ENCODE measurements around the gene KCNE2.

KCNE2 gene

GRCh38 chr21:34336245-34336644 is 27.6 kb upstream of the KCNE2 start:
- TF ChIP-seq, protein P1, sequence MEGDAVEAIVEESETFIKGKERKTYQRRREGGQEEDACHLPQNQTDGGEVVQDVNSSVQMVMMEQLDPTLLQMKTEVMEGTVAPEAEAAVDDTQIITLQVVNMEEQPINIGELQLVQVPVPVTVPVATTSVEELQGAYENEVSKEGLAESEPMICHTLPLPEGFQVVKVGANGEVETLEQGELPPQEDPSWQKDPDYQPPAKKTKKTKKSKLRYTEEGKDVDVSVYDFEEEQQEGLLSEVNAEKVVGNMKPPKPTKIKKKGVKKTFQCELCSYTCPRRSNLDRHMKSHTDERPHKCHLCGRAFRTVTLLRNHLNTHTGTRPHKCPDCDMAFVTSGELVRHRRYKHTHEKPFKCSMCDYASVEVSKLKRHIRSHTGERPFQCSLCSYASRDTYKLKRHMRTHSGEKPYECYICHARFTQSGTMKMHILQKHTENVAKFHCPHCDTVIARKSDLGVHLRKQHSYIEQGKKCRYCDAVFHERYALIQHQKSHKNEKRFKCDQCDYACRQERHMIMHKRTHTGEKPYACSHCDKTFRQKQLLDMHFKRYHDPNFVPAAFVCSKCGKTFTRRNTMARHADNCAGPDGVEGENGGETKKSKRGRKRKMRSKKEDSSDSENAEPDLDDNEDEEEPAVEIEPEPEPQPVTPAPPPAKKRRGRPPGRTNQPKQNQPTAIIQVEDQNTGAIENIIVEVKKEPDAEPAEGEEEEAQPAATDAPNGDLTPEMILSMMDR (IDR thresholded peaks at IDR 0.05) = no peak

DNA sequence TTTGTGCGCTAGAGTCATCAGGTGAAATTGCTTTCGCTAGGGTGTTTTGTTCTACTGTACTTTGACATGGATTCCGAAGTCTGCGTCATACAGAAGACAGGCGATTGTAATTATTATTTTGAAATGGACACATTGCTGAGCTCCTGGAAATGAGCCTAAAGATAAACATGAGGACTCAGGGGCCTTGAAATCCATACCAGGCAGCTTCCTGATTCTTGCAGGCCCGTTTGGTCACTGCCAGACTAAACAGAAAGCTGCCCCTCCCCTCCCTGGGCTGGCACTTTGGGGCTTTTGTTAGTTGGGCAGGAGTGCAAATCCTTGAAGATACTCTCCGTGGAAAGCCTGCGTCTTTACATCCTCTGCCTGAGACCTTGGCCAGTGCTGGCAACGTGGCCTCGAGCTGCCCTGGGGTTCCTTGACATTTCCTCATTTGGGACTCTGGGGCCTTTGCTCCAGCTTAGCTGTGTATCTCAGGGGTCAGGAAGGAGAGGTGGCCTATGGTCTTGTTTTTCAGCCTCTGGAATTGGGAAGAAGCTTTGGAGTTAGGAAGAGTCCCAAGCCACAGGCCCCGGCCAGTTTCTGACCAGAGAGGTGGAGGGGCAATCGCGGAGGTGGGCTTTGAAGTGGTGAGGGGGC is 26.9 kb upstream of the KCNE2 start:
- TF ChIP-seq, protein P1 (IDR thresholded peaks at IDR 0.05) = no peak

DNA sequence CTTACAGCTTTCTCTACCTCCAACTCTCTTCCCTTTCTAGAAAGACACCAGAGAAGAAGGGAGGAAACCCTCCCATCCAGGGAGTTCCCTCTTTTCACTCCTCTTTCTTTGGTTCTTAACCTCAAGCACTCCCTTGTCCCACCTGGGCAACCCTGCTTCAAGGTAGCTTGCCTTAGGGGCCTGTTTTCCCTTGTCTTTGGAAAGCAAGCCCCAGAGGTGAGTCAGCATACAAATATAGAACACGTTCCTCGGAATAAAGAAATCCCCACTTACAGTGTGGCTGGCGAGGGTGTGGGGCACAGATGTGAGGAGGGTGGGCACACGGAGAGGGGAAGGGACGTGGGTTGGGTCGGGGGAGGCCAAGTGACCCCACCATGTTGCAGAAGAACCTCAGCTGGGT is 26.1 kb upstream of the KCNE2 start:
- TF ChIP-seq, protein P1 (IDR thresholded peaks at IDR 0.05) = no peak

DNA sequence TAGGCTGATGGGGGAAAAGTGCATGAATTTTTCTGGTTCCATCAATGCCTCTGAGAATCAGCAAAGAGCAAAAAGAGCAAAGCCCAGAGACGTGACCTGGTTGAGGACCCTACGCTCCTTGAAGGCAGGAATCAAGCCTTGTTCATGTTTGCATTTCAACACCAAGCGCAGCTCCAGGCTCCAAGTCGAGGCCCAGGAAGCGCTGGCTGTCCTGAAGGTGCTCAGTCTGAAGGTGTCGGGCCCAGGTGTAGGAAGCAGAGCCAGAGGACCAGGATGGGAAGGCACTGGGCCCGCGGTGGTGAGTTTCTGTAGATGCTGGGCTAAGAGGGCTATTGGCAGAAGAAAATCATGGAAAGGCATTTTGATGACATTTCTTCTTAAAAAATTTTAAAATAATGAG is 25.6 kb upstream of the KCNE2 start:
- TF ChIP-seq, protein P1 (IDR thresholded peaks at IDR 0.05) = no peak

- TF ChIP-seq, protein P1 (IDR thresholded peaks at IDR 0.05) = no peak
Observed at GRCh38 chr21:34340061-34340460, 23.7 kb upstream of the KCNE2 start.

- TF ChIP-seq, protein P1 (IDR thresholded peaks at IDR 0.05) = no peak
Observed at GRCh38 chr21:34342476-34342875, 21.3 kb upstream of the KCNE2 start.

- TF ChIP-seq, protein P1 (IDR thresholded peaks at IDR 0.05) = no peak
Observed at GRCh38 chr21:34343347-34343746, 20.5 kb upstream of the KCNE2 start.

Measured in LNCAP (cell line).